HepG2 (cell line): ENCODE measurements around the gene AFF1. TPM values are rescaled to one million over a fixed set of nuclear protein-coding genes. Genes with fewer than 3 reads are reported as not detected.

ENCODE experiments used
- ATAC-seq: fragments of 200-7000 bp; cut with Tn5 transposase; 3 replicates; pipeline ENCODE4 v1.9.1; 2020; ENCODE audit warnings: mild to moderate bottlenecking, moderate library complexity
- BruUV-seq: library from RNA; stranded (reverse); fragments of 400-500 nt; replicated peaks from 2 replicates; lab custom pipeline; 2021; lab: Mats Ljungman, UMichigan
- CTCF ChIA-PET: fragments of 300-600 bp; formaldehyde crosslinking; extraction: SDS; loops from one replicate; lab custom pipeline; 2021; ENCODE audit warnings: low total read pairs, inconsistent platforms, low intra/inter-chr PET ratio; lab: Yijun Ruan, JAX
- POLR2A ChIA-PET: fragments of 350-600 bp; sonication (Branson Sonifier 250); formaldehyde crosslinking; loops from one replicate; lab custom pipeline; 2020; ENCODE audit warnings: antibody characterized with exemption, inconsistent platforms; lab: Yijun Ruan, JAX
- DNase-seq: peaks from one replicate; pipeline ENCODE4 v3.0.0-alpha.2; 2015; ENCODE audit warnings: low spot score
- FAIRE-seq: peaks from 3 replicates; lab custom pipeline; 2011; peaks lifted over from hg19 to GRCh38; lab: Jason Lieb, UNC
- H2AFZ ChIP-seq: one replicate; pipeline ENCODE4 v1.6.1; 2011; ENCODE audit warnings: low read length, inconsistent platforms
- H3K27ac ChIP-seq: fragments of 300-600 bp; 3 replicates; pipeline ENCODE4 v1.8.0; 2011; ENCODE audit warnings: mixed run types, mild to moderate bottlenecking, mixed read lengths, low read length, inconsistent platforms; ENCODE audit not compliant: insufficient read depth; ENCODE audit errors: extremely low read length
- H3K27me3 ChIP-seq, 2 experiments: fragments of 200-600 bp in 1 of 2; 2 replicates in 1 of 2; 3 replicates in 1 of 2; pipeline versions ENCODE4 v1.6.0 to v1.8.0; 2011; ENCODE audit warnings: low read length in 2 of 2, mild to moderate bottlenecking in 2 of 2, moderate library complexity in 2 of 2, inconsistent platforms in 1 of 2; ENCODE audit not compliant: insufficient read depth in 2 of 2, control insufficient read depth in 1 of 2
- H3K36me3 ChIP-seq, 2 experiments: fragments of 200-600 bp in 1 of 2; replicated peaks in 1 of 2; 2 replicates in 1 of 2; 3 replicates in 1 of 2; pipeline versions ENCODE4 v1.5.1 to v1.8.0; 2011; ENCODE audit warnings: low read length in 2 of 2, inconsistent platforms in 1 of 2; ENCODE audit not compliant: insufficient read depth in 2 of 2, control insufficient read depth in 1 of 2
- H3K4me1 ChIP-seq: 2 replicates; pipeline ENCODE4 v1.5.1; 2012; ENCODE audit warnings: low read length, inconsistent platforms; ENCODE audit not compliant: insufficient read depth
- H3K4me2 ChIP-seq: 2 replicates; pipeline ENCODE4 v1.6.0; 2011; ENCODE audit warnings: low read depth, low read length, inconsistent platforms
- H3K4me3 ChIP-seq, 3 experiments: fragments of 200-600 bp in 1 of 3; sonication (generic), shearing (Covaris generic) in 1 of 3; replicated peaks in 1 of 3; 2 replicates each; pipeline ENCODE4 v1.5.1; 2011 to 2016; ENCODE audit warnings: low read length in 3 of 3, inconsistent platforms in 2 of 3, low read depth in 2 of 3, mild to moderate bottlenecking in 2 of 3, control low read depth in 1 of 3, mixed read lengths in 1 of 3; ENCODE audit not compliant: insufficient read depth in 1 of 3
- H3K79me2 ChIP-seq: one replicate; pipeline ENCODE4 v1.6.1; 2011; ENCODE audit warnings: low read length, inconsistent platforms; ENCODE audit not compliant: insufficient read depth
- H3K9ac ChIP-seq: 2 replicates; pipeline ENCODE4 v1.6.0; 2011; ENCODE audit warnings: mild to moderate bottlenecking, low read depth, low read length, inconsistent platforms; ENCODE audit not compliant: insufficient read depth
- H3K9me3 ChIP-seq: 2 replicates; pipeline ENCODE4 v1.5.1; 2012; ENCODE audit warnings: mild to moderate bottlenecking, low read length
- H4K20me1 ChIP-seq: 2 replicates; pipeline ENCODE4 v1.6.0; 2011; ENCODE audit warnings: inconsistent platforms, mild to moderate bottlenecking, low read length, moderate library complexity; ENCODE audit not compliant: insufficient read depth
- CREBL2 ChIP-seq: sonication (generic); formaldehyde crosslinking; IDR thresholded peaks from 2 replicates; pipeline ENCODE4 v1.8.1; 2023; ENCODE audit warnings: missing genetic modification reagents, mild to moderate bottlenecking, borderline replicate concordance
- FUBP1 ChIP-seq: sonication (generic); formaldehyde crosslinking; IDR thresholded peaks from 2 replicates; pipeline ENCODE4 v1.5.1; 2020; ENCODE audit warnings: missing genetic modification reagents, mild to moderate bottlenecking, borderline replicate concordance
- MYNN ChIP-seq: sonication (generic); formaldehyde crosslinking; IDR thresholded peaks from 2 replicates; pipeline ENCODE4 v1.4.0; 2020; ENCODE audit warnings: mild to moderate bottlenecking, low read depth, missing genetic modification reagents
- PITX1 ChIP-seq: sonication (generic); formaldehyde crosslinking; IDR thresholded peaks from 2 replicates; pipeline ENCODE4 v1.5.1; 2020; ENCODE audit warnings: mild to moderate bottlenecking, missing genetic modification reagents
- RBM39 ChIP-seq: fragments of 200-400 bp; formaldehyde crosslinking; IDR thresholded peaks from one replicate; pipeline ENCODE4 v1.6.1; 2018; ENCODE audit warnings: antibody characterized with exemption, mild to moderate bottlenecking, low read depth, low read length; ENCODE audit not compliant: poor library complexity, severe bottlenecking
- ZBTB37 ChIP-seq: sonication (generic); formaldehyde crosslinking; IDR thresholded peaks from 2 replicates; pipeline ENCODE4 v1.4.0; 2020; ENCODE audit warnings: mild to moderate bottlenecking, missing genetic modification reagents
- ZFP41 ChIP-seq: sonication (generic); formaldehyde crosslinking; IDR thresholded peaks from 2 replicates; pipeline ENCODE4 v1.4.0; 2020; ENCODE audit warnings: mild to moderate bottlenecking, missing genetic modification reagents, borderline replicate concordance
- ZNF180 ChIP-seq: sonication (generic); formaldehyde crosslinking; IDR thresholded peaks from 2 replicates; pipeline ENCODE4 v1.4.0; 2020; ENCODE audit warnings: low read depth, missing genetic modification reagents, borderline replicate concordance
- ZNF232 ChIP-seq: sonication (generic); formaldehyde crosslinking; IDR thresholded peaks from 2 replicates; pipeline ENCODE4 v1.4.0; 2020; ENCODE audit warnings: missing genetic modification reagents, borderline replicate concordance
- ZNF407 ChIP-seq: sonication (generic); formaldehyde crosslinking; IDR thresholded peaks from one replicate; pipeline ENCODE4 v1.5.1; 2020; ENCODE audit warnings: mild to moderate bottlenecking, missing genetic modification reagents; ENCODE audit errors: not compliant biosample characterization
- ZNF766 ChIP-seq: sonication (generic); formaldehyde crosslinking; IDR thresholded peaks from 2 replicates; pipeline ENCODE4 v1.5.0; 2020; ENCODE audit warnings: missing genetic modification reagents, borderline replicate concordance
- WGBS: methylation state at CpG from one replicate; pipeline ENCODE4 v1.1.6; 2017; ENCODE audit warnings: low lambda C conversion rate; 5-methylcytosine and 5-hydroxymethylcytosine counted together
- in situ Hi-C: cut with HindIII; loops from 2 replicates; pipeline ENCODE4 v1.10.0; 2017; ENCODE audit warnings: low pct_unique_long_range_greater_than_20kb; ENCODE audit not compliant: extremely low pct_ligation_motif_present
- intact Hi-C: fragments of 100-400 bp; cut with micrococcal nuclease; formaldehyde crosslinking; loops from one replicate; pipeline ENCODE4 v1.10.0; 2022; ENCODE audit not compliant: unreplicated experiment
- polyA plus RNA-seq, 8 experiments: library from polyadenylated mRNA; depleted of rRNA in 3 of 8; stranded (reverse) in 7 of 8; unstranded in 1 of 8; fragments of >200 nt; fragmentation: Illumina TruSeq in 4 of 8; extraction: Trizol in 4 of 8; gene quantifications; 2 replicates each; pipeline versions ENCODE4 v1.2.1 to v1.2.3, GENCODE V29; 2011 to 2016; ENCODE audit warnings: low read depth in 4 of 8, missing spikeins in 1 of 8, mixed read lengths in 1 of 8; ENCODE audit not compliant: insufficient read depth in 1 of 8
- total RNA-seq, 5 experiments: library from RNA; depleted of rRNA; stranded (reverse); fragments of >200 nt; fragmentation: Illumina TruSeq; extraction: Trizol; gene quantifications; 2 replicates each; pipeline ENCODE4 v1.2.3, GENCODE V29; 2016; ENCODE audit warnings: low read depth in 1 of 5

AFF1 gene
- total and polyA plus RNA-seq, 2 of the 13 experiments (the other 11 are each of a cell fraction or from before 2014, with no cell fraction given) = 15.5 to 15.9 TPM

GRCh38 chr4:87088186-87088585 lies 153.4 kb downstream of the AFF1 start:
- in situ Hi-C loops = no loop called here
- ATAC-seq = no peak
- no peak overlapping the region for H3K4me2 ChIP-seq
- DNase-seq = no peak
- no peaks in the 10 kb centered on the region for H3K79me2 ChIP-seq
- H3K4me3 ChIP-seq = no peak overlapping the region
- WGBS = over 99% methylated on average over 8 of the region's 8 CpGs
- FAIRE-seq = no peak
- intact Hi-C loops = no loop called here
- H3K27ac ChIP-seq = no peak overlapping the region
- CTCF ChIA-PET = no interaction called here
- TF ChIP-seq MYNN (CRISPR knock-in tag) (no peak), ZFP41 (CRISPR knock-in tag) (no peak), ZBTB37 (CRISPR knock-in tag) (no peak), FUBP1 (CRISPR knock-in tag) (no peak), ZNF232 (CRISPR knock-in tag) (no peak), CREBL2 (CRISPR knock-in tag) (no peak), ZNF766 (no peak), ZNF407 (CRISPR knock-in tag) (no peak), RBM39 (no peak), PITX1 (CRISPR knock-in tag) (no peak), ZNF180 (CRISPR knock-in tag) (no peak)
- no peak overlapping the region for H2AFZ ChIP-seq
- no TSS peak for BruUV-seq
- no peaks in the 10 kb centered on the region for H3K9me3 ChIP-seq
- H3K4me1 ChIP-seq = peaks cover 32% of the 10 kb centered on the region
- POLR2A ChIA-PET = no interaction called here
- peaks cover 4 to 46% of the 10 kb centered on the region in 2 experiments for H3K36me3 ChIP-seq
- no peak overlapping the region for H3K9ac ChIP-seq
- H4K20me1 ChIP-seq = peaks cover 13% of the 10 kb centered on the region
- no peaks in the 10 kb centered on the region for H3K27me3 ChIP-seq
